CD4-positive, alpha-beta T cell (primary cell): ENCODE data around the gene JMJD6. TPM values are rescaled to one million over a fixed set of nuclear protein-coding genes. Genes with fewer than 3 reads are reported as not detected.
"Not testable (repeated sequence)": the region's sequence is repeated elsewhere in the genome, so short reads cannot be mapped to it uniquely, and the experiment has no call there.

Experiments
- ATAC-seq: fragments of 200-7000 bp; cut with Tn5 transposase; one replicate; pipeline ENCODE4 v1.10.0; 2022; ENCODE audit warnings: mild to moderate bottlenecking; ENCODE audit not compliant: poor library complexity
- CTCF ChIA-PET: fragments of 350-600 bp; sonication (Branson Sonifier 250); formaldehyde crosslinking; loops from one replicate; lab custom pipeline; 2021; ENCODE audit warnings: antibody characterized with exemption, inconsistent platforms; lab: Charles Lee
- POLR2A ChIA-PET: fragments of 350-600 bp; sonication (Branson Sonifier 250); formaldehyde crosslinking; loops from one replicate; lab custom pipeline; 2021; ENCODE audit warnings: antibody characterized with exemption, inconsistent platforms; lab: Charles Lee
- DNase-seq, 14 experiments: peaks; one replicate each; pipeline ENCODE4 v3.0.0-alpha.2; 2013 to 2020; ENCODE audit warnings: mixed read lengths in 2 of 14
- H3K27ac ChIP-seq, 2 donors: one replicate each; pipeline versions ENCODE4 v1.5.1 to v1.7.0; 2013; ENCODE audit warnings: low read length in 2 of 2, low read depth in 1 of 2, mild to moderate bottlenecking in 1 of 2
- H3K27me3 ChIP-seq, 2 experiments: 1 replicate in 1 of 2; 2 replicates in 1 of 2; pipeline versions ENCODE4 v1.6.1 to v1.7.0; 2013; ENCODE audit warnings: low read length in 2 of 2, control low read depth in 1 of 2, mild to moderate bottlenecking in 1 of 2, moderate library complexity in 1 of 2; ENCODE audit not compliant: insufficient read depth in 2 of 2, control insufficient read depth in 1 of 2
- H3K36me3 ChIP-seq: one replicate; pipeline ENCODE4 v1.6.1; 2013; ENCODE audit warnings: low read length, control low read depth; ENCODE audit not compliant: insufficient read depth
- H3K4me1 ChIP-seq: one replicate; pipeline ENCODE4 v1.6.1; 2013; ENCODE audit warnings: low read length, control low read depth; ENCODE audit not compliant: insufficient read depth
- H3K4me3 ChIP-seq: one replicate; pipeline ENCODE4 v1.5.1; 2013; ENCODE audit warnings: mild to moderate bottlenecking, low read length, moderate library complexity
- H3K9me3 ChIP-seq, 2 experiments: 1 replicate in 1 of 2; 2 replicates in 1 of 2; pipeline versions ENCODE4 v1.6.1 to v1.7.0; 2013; ENCODE audit warnings: low read length in 2 of 2, mild to moderate bottlenecking in 2 of 2, control low read depth in 1 of 2, moderate library complexity in 1 of 2; ENCODE audit not compliant: control insufficient read depth in 1 of 2, insufficient read depth in 1 of 2
- H3K27ac Mint-ChIP-seq: one replicate; pipeline ENCODE4 v1.8.0; 2020; ENCODE audit warnings: mixed read lengths
- H3K27me3 Mint-ChIP-seq: one replicate; pipeline ENCODE4 v1.8.0; 2021; ENCODE audit warnings: mixed read lengths
- H3K36me3 Mint-ChIP-seq: one replicate; pipeline ENCODE4 v1.8.0; 2021; ENCODE audit warnings: low read depth, mixed read lengths
- H3K4me1 Mint-ChIP-seq: one replicate; pipeline ENCODE4 v1.8.0; 2021; ENCODE audit warnings: low read depth, mixed read lengths
- H3K4me3 Mint-ChIP-seq: one replicate; pipeline ENCODE4 v1.8.0; 2020; ENCODE audit warnings: mild to moderate bottlenecking, mixed read lengths
- H3K9me3 Mint-ChIP-seq: one replicate; pipeline ENCODE4 v1.8.0; 2020; ENCODE audit warnings: mixed read lengths
- CTCF ChIP-seq: fragments of 200-600 bp; IDR thresholded peaks from one replicate; pipeline ENCODE4 v1.8.0; 2022; ENCODE audit warnings: antibody characterized with exemption, mild to moderate bottlenecking
- intact Hi-C, 2 experiments: fragments of 100-400 bp; cut with DNase I in 1 of 2; cut with micrococcal nuclease in 1 of 2; formaldehyde crosslinking; loops; one replicate each; pipeline versions ENCODE4 v1.15.1 to v1.9.0; 2023 to 2025; cut with DNase I, micrococcal nuclease
- total RNA-seq, 174 experiments: library from RNA in 2 of 174; stranded (reverse) in 2 of 174; gene quantifications; one replicate each; pipeline ENCODE4 v1.2.3 and lab custom pipeline; 2021 to 2026

Gene JMJD6
- total RNA-seq, 2 experiments from 2014 or later, result 133 to 134 TPM

GRCh38 chr17:76714336-76714735 lies 12.1 kb downstream of the JMJD6 start:
- Histone ChIP-seq H3K27me3 (no peaks in the 10 kb centered on the region), H3K9me3 (no peaks in the 10 kb centered on the region), H3K4me1 (peaks cover 37% of the 10 kb centered on the region), H3K4me3 (no peak overlapping the region), H3K27ac (no peak overlapping the region), H3K36me3 (peaks cover 51% of the 10 kb centered on the region)
- no peak for DNase-seq
- Mint-ChIP-seq H3K27me3 (no peaks in the 10 kb centered on the region), H3K27ac (peak overlapping the region; percentile 74), H3K4me3 (peak overlapping the region; percentile 30), H3K4me1 (peaks cover 47% of the 10 kb centered on the region), H3K36me3 (peaks cover 54% of the 10 kb centered on the region), H3K9me3 (no peaks in the 10 kb centered on the region)
- intact Hi-C loops, result loop anchor here (2.0 to 5.0 kb wide), 7 partner anchors 68 to 353 kb away; no protein-coding TSS in a partner anchor
- ATAC-seq, result no peak
- POLR2A ChIA-PET, result interaction anchor here (1.1 to 6.7 kb wide), 5 partner anchors 12 to 191 kb away, joined by 4 to 63 read pairs (median 8); partner anchors contain the start of genes JMJD6, METTL23, MFSD11 and SRSF2
- no peak for TF ChIP-seq CTCF
- CTCF ChIA-PET, result interaction anchor here (0.7 to 3.1 kb wide), 12 partner anchors 12 to 342 kb away, joined by 3 to 34 read pairs (median 4); partner anchors contain the start of genes JMJD6, METTL23, MFSD11 and MGAT5B

- ATAC-seq (no peak), DNase-seq (no peak)
- Histone ChIP-seq H3K27me3 (no peaks in the 10 kb centered on the region), H3K9me3 (no peaks in the 10 kb centered on the region), H3K4me1 (peaks cover 40% of the 10 kb centered on the region), H3K36me3 (peaks cover 46% of the 10 kb centered on the region), H3K4me3 (no peak overlapping the region), H3K27ac (no peak overlapping the region)
- ChIA-PET POLR2A (interaction anchor here (0.6 to 6.7 kb wide), 6 partner anchors 13 to 191 kb away, joined by 4 to 63 read pairs (median 8); partner anchors contain the start of genes JMJD6, METTL23, MFSD11 and SRSF2), CTCF (interaction anchor here (0.8 to 3.1 kb wide), 14 partner anchors 13 to 343 kb away, joined by 3 to 34 read pairs (median 4); partner anchors contain the start of genes JMJD6, METTL23, MFSD11 and MGAT5B)
- intact Hi-C loops, result loop anchor here (1.0 to 5.0 kb wide), 8 partner anchors 14 to 354 kb away; no protein-coding TSS in a partner anchor
- no peaks in the 10 kb centered on the region for H3K27me3 Mint-ChIP-seq
- H3K36me3 Mint-ChIP-seq, result peaks cover 48% of the 10 kb centered on the region
- no peaks in the 10 kb centered on the region for H3K9me3 Mint-ChIP-seq
- H3K4me1 Mint-ChIP-seq, result peaks cover 52% of the 10 kb centered on the region
- no peak for TF ChIP-seq CTCF
- H3K27ac Mint-ChIP-seq, result peak overlapping the region; percentile 74
- H3K4me3 Mint-ChIP-seq, result peak overlapping the region; percentile 56
These were observed 12.6 kb downstream of the JMJD6 start for GRCh38 chr17:76713765-76714164.

GRCh38 chr17:76712321-76712720 lies 14.1 kb downstream of the JMJD6 start:
- ATAC-seq, H3K27ac Mint-ChIP-seq, H3K27ac ChIP-seq, H3K27me3 Mint-ChIP-seq, H3K27me3 ChIP-seq, H3K4me3 ChIP-seq, H3K9me3 Mint-ChIP-seq, DNase-seq, H3K9me3 ChIP-seq: not testable (repeated sequence)
- Mint-ChIP-seq H3K4me1 (peaks cover 52% of the 10 kb centered on the region), H3K36me3 (peaks cover 35% of the 10 kb centered on the region), H3K4me3 (peak overlapping the region; percentile 34)
- ChIA-PET POLR2A (interaction anchor here (1.0 to 6.7 kb wide), 4 partner anchors 14 to 40 kb away, joined by 3 to 63 read pairs (median 30); partner anchors contain the start of genes JMJD6, METTL23, MFSD11 and SRSF2), CTCF (interaction anchor here (2.1 to 3.1 kb wide), 2 partner anchors 14 to 344 kb away, joined by 9 to 34 read pairs; partner anchors contain the start of genes JMJD6 and METTL23)
- Histone ChIP-seq H3K36me3 (peaks cover 33% of the 10 kb centered on the region), H3K4me1 (peaks cover 40% of the 10 kb centered on the region)
- intact Hi-C loops, result loop anchor here (5.0 kb wide), 4 partner anchors 70 to 355 kb away; no protein-coding TSS in a partner anchor
